Kidney epithelial cell (primary cell): ENCODE results near the gene CHID1. TPM values are rescaled to one million over a fixed set of nuclear protein-coding genes. Genes with fewer than 3 reads are reported as not detected.

Experiments
- DNase-seq: peaks from one replicate; pipeline ENCODE4 v3.0.0-alpha.2; 2010; ENCODE audit warnings: low read depth
- H3K27me3 ChIP-seq: 2 replicates; pipeline ENCODE4 v1.6.0; 2011; ENCODE audit warnings: low read length; ENCODE audit not compliant: control insufficient read depth, insufficient read depth
- H3K36me3 ChIP-seq: 2 replicates; pipeline ENCODE4 v1.5.1; 2011; ENCODE audit warnings: low read length; ENCODE audit not compliant: control insufficient read depth, insufficient read depth
- H3K4me3 ChIP-seq: 2 replicates; pipeline ENCODE4 v1.5.1; 2011; ENCODE audit warnings: low read depth, mild to moderate bottlenecking, control low read depth, low read length
- CTCF ChIP-seq: IDR thresholded peaks from 2 replicates; pipeline ENCODE4 v1.5.1; 2011; ENCODE audit warnings: mild to moderate bottlenecking, moderate library complexity, low read length, control low read depth, inconsistent platforms; ENCODE audit not compliant: insufficient read depth, poor library complexity, severe bottlenecking
- total RNA-seq: library from RNA; depleted of rRNA; stranded (reverse); fragments of >200 nt; gene quantifications from 2 replicates; pipeline ENCODE4 v1.2.3, GENCODE V29; 2015

Gene CHID1
- total RNA-seq, 1 donor from 2014 or later = 90.0 TPM

- Histone ChIP-seq H3K27me3 (no peaks in the 10 kb centered on the region), H3K36me3 (peaks cover 2% of the 10 kb centered on the region), H3K4me3 (no peak overlapping the region)
- no peak for DNase-seq
- no peak for TF ChIP-seq CTCF
Observed at GRCh38 chr11:955154-956063, 44.8 kb upstream of the CHID1 start.

- TF ChIP-seq CTCF = no peak
- no peak for DNase-seq
- peaks cover 2% of the 10 kb centered on the region for H3K36me3 ChIP-seq
Observed at GRCh38 chr11:954392-955153, 44.0 kb upstream of the CHID1 start.

GRCh38 chr11:953512-953911 is 42.9 kb upstream of the CHID1 start:
- no peak for DNase-seq
- no peak overlapping the region for H3K4me3 ChIP-seq
- H3K27me3 ChIP-seq = no peaks in the 10 kb centered on the region
- peaks cover 2% of the 10 kb centered on the region for H3K36me3 ChIP-seq
- no peak for TF ChIP-seq CTCF

More at GRCh38 chr11:954392-955153, 44.0 kb upstream of the CHID1 start:
- no peak overlapping the region for H3K4me3 ChIP-seq
- H3K27me3 ChIP-seq = no peaks in the 10 kb centered on the region

- Histone ChIP-seq H3K27me3 (no peaks in the 10 kb centered on the region), H3K36me3 (peaks cover 2% of the 10 kb centered on the region), H3K4me3 (no peak overlapping the region)
- DNase-seq = peak; percentile 99
- TF ChIP-seq CTCF = no peak
Observed at GRCh38 chr11:952406-953385, 42.1 kb upstream of the CHID1 start.

- Histone ChIP-seq H3K36me3 (peaks cover 2% of the 10 kb centered on the region), H3K4me3 (no peak overlapping the region), H3K27me3 (no peaks in the 10 kb centered on the region)
- DNase-seq = no peak
- no peak for TF ChIP-seq CTCF
Observed at GRCh38 chr11:951507-951906, 40.9 kb upstream of the CHID1 start.
